Amygdala (tissue), 56 donors: ENCODE results near the gene PLEKHG5.

Source experiments
- DNase-seq, 56 donors: peaks; one replicate each; lab custom pipeline; 2025; lab: John Stamatoyannopoulos, UW

Gene PLEKHG5

GRCh38 chr1:6483017-6483760 lies 8.3 kb downstream of the PLEKHG5 start:
- DNase-seq, result no peak

- no peak for DNase-seq
Observed at GRCh38 chr1:6481820-6482219, 9.6 kb downstream of the PLEKHG5 start.

- DNase-seq, result no peak
Observed at GRCh38 chr1:6477039-6477820, 14.2 kb downstream of the PLEKHG5 start.

GRCh38 chr1:6476483-6476882 lies 15.0 kb downstream of the PLEKHG5 start:
- no peak for DNase-seq

- DNase-seq, result peak in 27 of 56 donors; percentile 4 to 60 (median 21)
Observed at GRCh38 chr1:6475381-6476133, 15.9 kb downstream of the PLEKHG5 start.

GRCh38 chr1:6474815-6475282 lies 16.6 kb downstream of the PLEKHG5 start:
- no peak for DNase-seq

- no peak for DNase-seq
Observed at GRCh38 chr1:6473974-6474814, 17.3 kb downstream of the PLEKHG5 start.

- no peak for DNase-seq
Observed at GRCh38 chr1:6473156-6473555, 18.3 kb downstream of the PLEKHG5 start.

- DNase-seq, result no peak
Observed at GRCh38 chr1:6472391-6472790, 19.1 kb downstream of the PLEKHG5 start.

- DNase-seq, result no peak
Observed at GRCh38 chr1:6471970-6472368, 19.5 kb downstream of the PLEKHG5 start.

- no peak for DNase-seq
Observed at GRCh38 chr1:6471086-6471969, 20.1 kb downstream of the PLEKHG5 start.

- peak in 6 of 56 donors; percentile 14 to 52 (median 20) for DNase-seq
Observed at GRCh38 chr1:6470132-6471085, 21.1 kb downstream of the PLEKHG5 start.

- no peak for DNase-seq
Observed at GRCh38 chr1:6468729-6469461, 22.6 kb downstream of the PLEKHG5 start.

GRCh38 chr1:6467744-6468688 lies 23.5 kb downstream of the PLEKHG5 start:
- DNase-seq, result no peak

- no peak for DNase-seq
Observed at GRCh38 chr1:6467224-6467623, 24.2 kb downstream of the PLEKHG5 start.

GRCh38 chr1:6466751-6467150 lies 24.7 kb downstream of the PLEKHG5 start:
- no peak for DNase-seq
